HG02973 (cell line): ENCODE measurements around the gene CDH23.

ENCODE experiments used
- ATAC-seq: cut with Tn5 transposase; IDR thresholded peaks from one replicate; pipeline ENCODE4 v1.9.1; 2021; ENCODE audit warnings: moderate library complexity; ENCODE audit not compliant: unreplicated experiment

The CDH23 gene

GRCh38 chr10:71577345-71577744 lies 180.6 kb downstream of the CDH23 start:
- ATAC-seq, result no peak

GRCh38 chr10:71578069-71578468 lies 181.3 kb downstream of the CDH23 start:
- ATAC-seq, result no peak

- ATAC-seq, result no peak
Measured at GRCh38 chr10:71579668-71580067, 182.9 kb downstream of the CDH23 start.

- no peak for ATAC-seq
Measured at GRCh38 chr10:71580415-71580814, 183.7 kb downstream of the CDH23 start.

- ATAC-seq, result no peak
Measured at GRCh38 chr10:71580926-71581325, 184.2 kb downstream of the CDH23 start.

- no peak for ATAC-seq
Measured at GRCh38 chr10:71581376-71581775, 184.7 kb downstream of the CDH23 start.

GRCh38 chr10:71582019-71582418 lies 185.3 kb downstream of the CDH23 start:
- no peak for ATAC-seq

- no peak for ATAC-seq
Measured at GRCh38 chr10:71582506-71583475, 186.1 kb downstream of the CDH23 start.

- no peak for ATAC-seq
Measured at GRCh38 chr10:71584461-71584860, 187.7 kb downstream of the CDH23 start.

- no peak for ATAC-seq
Measured at GRCh38 chr10:71584902-71585563, 188.3 kb downstream of the CDH23 start.

GRCh38 chr10:71585564-71586290 lies 189.0 kb downstream of the CDH23 start:
- ATAC-seq, result no peak

- ATAC-seq, result no peak
Measured at GRCh38 chr10:71587941-71588573, 191.3 kb downstream of the CDH23 start.

GRCh38 chr10:71588685-71589084 lies 192.0 kb downstream of the CDH23 start:
- no peak for ATAC-seq

GRCh38 chr10:71589617-71590551 lies 193.2 kb downstream of the CDH23 start:
- ATAC-seq, result no peak

GRCh38 chr10:71590781-71591350 lies 194.1 kb downstream of the CDH23 start:
- ATAC-seq, result no peak

- no peak for ATAC-seq
Measured at GRCh38 chr10:71594934-71595571, 198.3 kb downstream of the CDH23 start.

GRCh38 chr10:71595649-71596048 lies 198.9 kb downstream of the CDH23 start:
- ATAC-seq, result no peak

- no peak for ATAC-seq
Measured at GRCh38 chr10:71596127-71596526, 199.4 kb downstream of the CDH23 start.

- ATAC-seq, result no peak
Measured at GRCh38 chr10:71596759-71597158, 200.0 kb downstream of the CDH23 start.
